ENCODE data around the gene EIF4G1.

- no peak for TF ChIP-seq TAF1 (IDR thresholded peaks at IDR 0.05; ENCODE audit: borderline replicate concordance, low read depth, low read length)
- TF ChIP-seq CBX3 (IDR thresholded peaks at IDR 0.05; ENCODE audit: borderline replicate concordance, low read depth) = no peak
- TF ChIP-seq CTCF (IDR thresholded peaks at IDR 0.05 in 2 of 3, conservative IDR thresholded peaks at IDR 0.05 in 1 of 3; ENCODE audit: control insufficient read depth in 2 of 3, extremely low read depth in 1 of 3, insufficient read depth in 1 of 3, low read depth in 3 of 3, low read length in 3 of 3) = no peak
- TF ChIP-seq GABPA (IDR thresholded peaks at IDR 0.05; ENCODE audit: low read depth) = no peak
- TF ChIP-seq CEBPB (IDR thresholded peaks at IDR 0.05; ENCODE audit: borderline replicate concordance in 1 of 2, low read depth in 2 of 2, low read length in 2 of 2) = no peak
- no peak for TF ChIP-seq ZNF24 (IDR thresholded peaks at IDR 0.05)
- TF ChIP-seq SRF (IDR thresholded peaks at IDR 0.05; ENCODE audit: low read depth in 2 of 2, low read length in 2 of 2) = no peak
- TF ChIP-seq ZSCAN29 (IDR thresholded peaks at IDR 0.05) = no peak
Observed at GRCh38 chr3:184311633-184312032, 2.8 kb upstream of the EIF4G1 start.
